ENCODE data around the gene GMDS.

GRCh38 chr6:1633366-1634021 is 611.9 kb downstream of the GMDS start:
- TF ChIP-seq POLR2A (IDR thresholded peaks at IDR 0.05), result no peak
- TF ChIP-seq CTCF (IDR thresholded peaks at IDR 0.05), result no peak
- no peak for TF ChIP-seq EP300 (IDR thresholded peaks at IDR 0.05)

All from ovary (tissue), 3 donors.